ENCODE data around the gene ZFYVE21.

The ZFYVE21 gene

DNA sequence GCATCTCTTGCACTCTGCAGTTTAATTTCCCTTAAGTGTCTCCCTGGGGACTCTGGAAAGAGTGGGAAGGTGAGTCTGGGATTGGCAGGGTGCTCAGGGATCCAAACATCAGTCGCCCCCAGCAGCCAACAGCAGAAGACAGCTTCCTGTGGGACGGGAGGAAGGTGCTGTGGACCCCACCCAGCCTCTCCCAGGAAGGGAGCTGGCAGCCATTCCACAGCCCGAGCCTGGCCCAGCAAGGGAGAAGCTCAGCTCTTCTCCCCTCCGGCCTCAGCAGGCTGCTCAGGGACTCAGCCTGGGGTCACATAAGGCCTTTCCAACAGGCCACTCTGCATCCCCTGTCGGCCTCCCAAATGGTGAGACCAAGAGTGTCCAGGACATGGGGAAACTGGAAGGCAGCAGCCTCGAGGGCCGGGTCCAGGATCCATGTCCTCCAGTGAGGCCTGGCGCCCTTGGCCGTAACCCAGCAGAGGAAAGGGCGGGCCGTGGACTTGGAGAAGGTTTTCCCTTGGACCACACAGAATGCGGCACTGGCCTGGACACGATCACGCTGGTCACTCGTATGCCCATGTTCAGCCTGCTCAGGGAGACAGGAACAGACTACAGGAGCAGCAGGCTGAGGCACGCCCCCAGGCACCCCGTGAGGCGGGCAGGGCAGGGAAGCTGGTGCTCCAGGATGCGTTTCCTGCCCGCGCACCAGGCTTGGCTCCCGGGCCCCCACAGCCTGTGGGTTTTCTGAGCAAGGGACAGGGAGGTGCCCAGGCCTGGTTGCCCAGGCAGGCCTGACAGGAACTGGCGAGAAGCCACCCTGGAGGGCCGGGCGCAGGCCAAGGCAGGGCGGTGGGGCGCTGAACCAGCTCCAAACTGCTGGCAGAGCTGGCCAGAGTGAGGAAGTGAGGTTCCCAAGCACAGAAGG, 3.8 kb upstream of the ZFYVE21 start:
- DNase-seq (ENCODE audit: low read depth) = no peak
- TF ChIP-seq, protein P1, sequence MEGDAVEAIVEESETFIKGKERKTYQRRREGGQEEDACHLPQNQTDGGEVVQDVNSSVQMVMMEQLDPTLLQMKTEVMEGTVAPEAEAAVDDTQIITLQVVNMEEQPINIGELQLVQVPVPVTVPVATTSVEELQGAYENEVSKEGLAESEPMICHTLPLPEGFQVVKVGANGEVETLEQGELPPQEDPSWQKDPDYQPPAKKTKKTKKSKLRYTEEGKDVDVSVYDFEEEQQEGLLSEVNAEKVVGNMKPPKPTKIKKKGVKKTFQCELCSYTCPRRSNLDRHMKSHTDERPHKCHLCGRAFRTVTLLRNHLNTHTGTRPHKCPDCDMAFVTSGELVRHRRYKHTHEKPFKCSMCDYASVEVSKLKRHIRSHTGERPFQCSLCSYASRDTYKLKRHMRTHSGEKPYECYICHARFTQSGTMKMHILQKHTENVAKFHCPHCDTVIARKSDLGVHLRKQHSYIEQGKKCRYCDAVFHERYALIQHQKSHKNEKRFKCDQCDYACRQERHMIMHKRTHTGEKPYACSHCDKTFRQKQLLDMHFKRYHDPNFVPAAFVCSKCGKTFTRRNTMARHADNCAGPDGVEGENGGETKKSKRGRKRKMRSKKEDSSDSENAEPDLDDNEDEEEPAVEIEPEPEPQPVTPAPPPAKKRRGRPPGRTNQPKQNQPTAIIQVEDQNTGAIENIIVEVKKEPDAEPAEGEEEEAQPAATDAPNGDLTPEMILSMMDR (conservative IDR thresholded peaks at IDR 0.05; ENCODE audit: low read depth, low read length) = no peak
- H3K4me3 ChIP-seq (ENCODE audit: low read depth, low read length) = no peak overlapping the region

DNA sequence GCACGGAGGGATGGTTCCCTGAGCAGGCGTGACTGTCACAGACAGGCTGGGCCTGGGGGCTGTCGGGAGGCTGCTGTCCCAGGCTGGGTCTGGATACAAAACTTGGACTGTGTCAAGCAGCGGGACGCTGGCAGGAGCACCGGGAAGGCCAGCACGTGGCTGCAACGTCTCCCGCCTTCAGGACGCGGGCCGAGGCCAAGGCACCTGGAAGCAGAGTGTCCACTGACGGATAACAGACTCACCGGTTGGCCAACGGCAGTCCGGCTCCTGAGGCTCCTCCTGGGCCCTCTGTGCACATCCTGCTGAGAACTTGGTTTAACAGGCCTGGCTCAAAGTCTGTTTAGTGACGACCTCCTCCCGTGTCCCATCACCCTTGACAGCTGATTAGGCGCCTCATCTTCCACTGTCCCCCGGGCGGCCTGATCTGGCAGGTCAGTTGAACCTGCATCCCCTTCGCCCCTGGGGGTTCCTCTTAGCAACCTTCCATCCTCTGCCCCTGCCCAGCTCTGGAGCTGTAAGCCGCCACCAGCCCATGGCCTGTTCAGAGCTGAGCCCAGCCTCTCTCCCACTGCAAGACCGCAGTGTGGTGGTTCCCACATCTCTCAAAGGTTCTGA, 2.9 kb upstream of the ZFYVE21 start:
- H3K4me3 ChIP-seq (ENCODE audit: low read depth, low read length) = no peak overlapping the region
- no peak for DNase-seq (ENCODE audit: low read depth)
- TF ChIP-seq, protein P1 (conservative IDR thresholded peaks at IDR 0.05; ENCODE audit: low read depth, low read length) = no peak

DNA sequence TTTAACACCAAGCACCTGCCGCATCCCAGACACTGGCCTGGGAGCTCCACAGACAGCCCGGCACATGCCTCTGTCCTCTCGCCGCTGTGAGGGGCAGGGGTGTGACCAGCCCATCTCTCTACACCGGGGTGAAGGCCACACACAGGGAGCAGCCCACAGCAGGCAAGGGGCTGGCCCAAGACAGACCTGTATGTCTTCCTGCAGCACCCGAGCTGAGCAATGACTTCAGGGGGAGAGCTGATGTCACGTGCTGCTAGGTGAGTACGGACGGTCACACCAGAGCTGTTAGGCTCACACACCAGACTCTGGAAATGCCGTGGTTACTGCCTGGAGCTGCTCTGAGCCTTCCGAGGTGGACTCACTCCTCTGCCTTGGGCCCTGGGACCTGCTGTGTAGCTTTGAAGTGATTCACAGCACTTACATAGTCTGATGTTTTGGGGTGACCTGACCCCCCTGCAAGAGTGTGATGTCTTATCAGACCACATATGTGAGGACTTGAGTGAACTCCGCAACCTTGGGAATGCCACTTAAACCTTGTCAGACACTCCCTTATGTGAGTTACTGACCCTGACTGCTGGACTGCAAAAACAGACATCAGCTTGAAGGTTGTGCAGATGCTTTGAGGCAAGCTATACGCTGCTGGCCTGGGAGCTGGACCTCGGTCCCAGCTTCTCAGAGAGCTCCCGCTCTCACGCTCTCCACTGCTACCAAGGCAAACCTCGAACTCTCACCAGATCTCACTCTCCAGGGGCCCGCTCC, 2.1 kb upstream of the ZFYVE21 start:
- H3K4me3 ChIP-seq (ENCODE audit: low read depth, low read length) = no peak overlapping the region
- peak; percentile 10 for DNase-seq (ENCODE audit: low read depth)
- TF ChIP-seq, protein P1 (conservative IDR thresholded peaks at IDR 0.05; ENCODE audit: low read depth, low read length) = no peak

DNA sequence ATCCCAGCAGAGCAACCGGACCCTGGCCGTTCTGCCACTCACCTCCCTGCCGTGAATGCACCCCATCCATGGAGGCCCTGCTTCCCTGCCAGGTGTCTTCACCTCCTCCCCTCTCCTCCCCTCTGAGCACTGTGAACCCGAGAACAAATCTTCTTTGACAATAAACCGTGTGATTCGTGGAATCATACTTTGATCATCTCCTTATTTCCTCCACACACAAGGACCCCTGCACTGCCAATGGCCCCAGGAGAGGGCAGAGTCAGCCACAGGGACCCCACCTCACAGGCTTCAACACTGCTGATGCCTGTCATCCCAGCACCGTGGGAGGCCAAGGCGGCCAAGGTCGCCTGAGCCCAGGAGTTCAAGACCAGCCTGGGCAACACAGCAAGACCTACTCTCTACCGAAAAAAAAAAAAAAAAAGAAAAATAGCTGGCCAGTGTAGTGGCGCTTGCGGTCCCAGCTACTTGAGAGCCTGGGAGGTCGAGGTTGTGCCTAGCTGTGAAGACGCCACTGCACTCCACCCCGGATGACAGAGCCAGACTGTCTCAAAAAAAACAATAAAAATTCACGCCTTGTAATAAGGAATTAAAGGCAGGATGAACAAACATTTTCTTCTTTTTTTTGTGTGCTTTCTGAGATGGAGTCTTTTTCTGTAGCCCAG, 1.4 kb upstream of the ZFYVE21 start:
- no peak for DNase-seq (ENCODE audit: low read depth)
- TF ChIP-seq, protein P1 (conservative IDR thresholded peaks at IDR 0.05; ENCODE audit: low read depth, low read length) = no peak
- no peak overlapping the region for H3K4me3 ChIP-seq (ENCODE audit: low read depth, low read length)

DNA sequence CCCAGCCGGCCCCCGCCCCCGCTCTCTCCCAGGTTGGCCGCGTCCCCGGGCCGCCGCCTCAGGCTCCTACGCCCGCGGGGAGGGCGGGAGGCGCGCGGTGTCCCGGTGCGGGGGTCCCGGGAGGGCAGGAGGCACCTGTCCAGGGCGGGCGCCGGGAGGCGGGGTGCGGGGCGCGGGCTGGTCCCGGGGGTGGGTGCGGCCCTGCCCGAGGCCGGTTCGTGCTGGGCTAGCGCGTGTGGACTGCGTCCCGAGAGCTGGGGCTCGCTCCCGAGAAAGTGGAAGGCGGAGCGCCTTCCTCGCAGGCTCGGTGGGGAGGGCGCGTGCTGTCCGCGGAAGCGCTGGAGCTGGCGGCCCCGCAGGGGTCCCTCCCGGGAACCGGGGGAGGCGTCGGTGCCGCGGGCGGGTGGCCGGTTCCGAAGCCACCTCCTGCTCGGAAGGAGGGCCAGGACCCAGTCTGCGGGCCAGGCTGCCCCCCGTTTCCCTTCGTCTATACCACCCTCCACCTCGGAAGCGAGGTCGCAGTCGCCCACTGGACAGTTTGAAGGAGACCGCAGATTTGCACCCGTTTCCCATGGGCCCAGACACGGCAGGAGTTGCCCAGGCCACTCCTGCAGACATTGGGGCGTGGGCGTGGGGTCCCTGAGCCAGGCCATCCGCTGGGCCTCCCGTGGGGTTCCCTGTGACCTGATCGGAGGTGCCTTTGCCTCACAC, 636 bp downstream of the ZFYVE21 start:
- peak; percentile 21 for DNase-seq (ENCODE audit: low read depth)

More for the DNA sequence above, 636 bp downstream of the ZFYVE21 start:
- H3K4me3 ChIP-seq (ENCODE audit: low read depth, low read length) = peak overlapping the region; percentile 84
- TF ChIP-seq, protein P1 (conservative IDR thresholded peaks at IDR 0.05; ENCODE audit: low read depth, low read length) = no peak

Measured in choroid plexus epithelial cell (primary cell).